Mesenchymal stem cell (in vitro differentiated cells and primary cell): ENCODE data around the gene PEX3.

Experiments
- DNase-seq: peaks from one replicate; pipeline ENCODE4 v3.0.0-alpha.2; 2013
- H2AFZ ChIP-seq: one replicate; pipeline ENCODE4 v1.6.1; 2013; ENCODE audit warnings: low read depth, mild to moderate bottlenecking, control low read depth, inconsistent platforms, low read length, moderate library complexity
- H2AK5ac ChIP-seq: 2 replicates; pipeline ENCODE4 v1.6.1; 2013; ENCODE audit warnings: low read length, moderate library complexity, mild to moderate bottlenecking, inconsistent platforms; ENCODE audit not compliant: severe bottlenecking
- H2BK120ac ChIP-seq: one replicate; pipeline ENCODE4 v1.6.1; 2013; ENCODE audit warnings: low read depth, mild to moderate bottlenecking, inconsistent platforms, low read length, moderate library complexity
- H2BK12ac ChIP-seq, 2 experiments: one replicate each; pipeline ENCODE4 v1.6.1; 2013; ENCODE audit warnings: inconsistent platforms in 2 of 2, low read length in 2 of 2, mild to moderate bottlenecking in 2 of 2, moderate library complexity in 2 of 2, control low read depth in 1 of 2
- H2BK15ac ChIP-seq: one replicate; pipeline ENCODE4 v1.6.1; 2013; ENCODE audit warnings: mild to moderate bottlenecking, low read depth, inconsistent platforms; ENCODE audit not compliant: poor library complexity, severe bottlenecking
- H2BK5ac ChIP-seq: 2 replicates; pipeline ENCODE4 v1.6.1; 2013; ENCODE audit warnings: low read depth, mild to moderate bottlenecking, low read length, control low read depth, inconsistent platforms; ENCODE audit not compliant: poor library complexity, severe bottlenecking
- H3K14ac ChIP-seq, 2 experiments: one replicate each; pipeline ENCODE4 v1.6.1; 2013; ENCODE audit warnings: inconsistent platforms in 2 of 2, low read length in 2 of 2, control low read depth in 1 of 2, mild to moderate bottlenecking in 1 of 2, moderate library complexity in 1 of 2
- H3K18ac ChIP-seq, 2 experiments: one replicate each; pipeline ENCODE4 v1.6.1; 2013; ENCODE audit warnings: inconsistent platforms in 2 of 2, low read length in 2 of 2, control low read depth in 1 of 2, low read depth in 1 of 2, mild to moderate bottlenecking in 1 of 2
- H3K23ac ChIP-seq, 2 experiments: one replicate each; pipeline ENCODE4 v1.6.1; 2013; ENCODE audit warnings: inconsistent platforms in 2 of 2, low read length in 2 of 2, mild to moderate bottlenecking in 2 of 2, moderate library complexity in 2 of 2, control low read depth in 1 of 2
- H3K27ac ChIP-seq: 2 replicates; pipeline ENCODE4 v1.5.1; 2013; ENCODE audit warnings: mild to moderate bottlenecking, moderate library complexity, low read length, control low read depth, inconsistent platforms; ENCODE audit not compliant: poor library complexity, severe bottlenecking
- H3K27me3 ChIP-seq, 2 experiments: 2 replicates each; pipeline versions ENCODE4 v1.6.1 to v1.7.0; 2013; ENCODE audit warnings: low read length in 2 of 2, mild to moderate bottlenecking in 2 of 2, moderate library complexity in 2 of 2, control low read depth in 1 of 2, inconsistent platforms in 1 of 2; ENCODE audit not compliant: control insufficient read depth in 1 of 2, insufficient read depth in 1 of 2
- H3K36me3 ChIP-seq, 2 experiments: 2 replicates each; pipeline versions ENCODE4 v1.6.1 to v1.7.0; 2013; ENCODE audit warnings: low read length in 2 of 2, control low read depth in 1 of 2, inconsistent platforms in 1 of 2, low read depth in 1 of 2, mild to moderate bottlenecking in 1 of 2; ENCODE audit not compliant: insufficient read depth in 2 of 2, control insufficient read depth in 1 of 2
- H3K4ac ChIP-seq, 2 experiments: one replicate each; pipeline ENCODE4 v1.6.1; 2013; ENCODE audit warnings: inconsistent platforms in 2 of 2, low read length in 2 of 2, mild to moderate bottlenecking in 2 of 2, moderate library complexity in 2 of 2, control low read depth in 1 of 2, low read depth in 1 of 2
- H3K4me1 ChIP-seq: 2 replicates; pipeline ENCODE4 v1.6.1; 2013; ENCODE audit warnings: low read depth, low read length, control low read depth; ENCODE audit not compliant: control insufficient read depth, insufficient read depth
- H3K4me2 ChIP-seq: 2 replicates; pipeline ENCODE4 v1.6.1; 2013; ENCODE audit warnings: low read length, mild to moderate bottlenecking, inconsistent platforms; ENCODE audit not compliant: poor library complexity, severe bottlenecking
- H3K4me3 ChIP-seq, 2 experiments: 2 replicates each; pipeline versions ENCODE4 v1.5.1 to v1.7.0; 2013; ENCODE audit warnings: low read length in 2 of 2, mild to moderate bottlenecking in 2 of 2, control low read depth in 1 of 2, low read depth in 1 of 2; ENCODE audit not compliant: insufficient read depth in 1 of 2
- H3K79me1 ChIP-seq: replicated peaks from 2 replicates; pipeline ENCODE4 v1.6.1; 2013; ENCODE audit warnings: mild to moderate bottlenecking, control low read depth, low read length, inconsistent platforms; ENCODE audit not compliant: poor library complexity, severe bottlenecking
- H3K9ac ChIP-seq: 2 replicates; pipeline ENCODE4 v1.7.0; 2013; ENCODE audit warnings: mild to moderate bottlenecking, low read length, moderate library complexity
- H3K9me3 ChIP-seq: 2 replicates; pipeline ENCODE4 v1.7.0; 2013; ENCODE audit warnings: mild to moderate bottlenecking, low read length; ENCODE audit not compliant: control insufficient read depth
- H4K8ac ChIP-seq: one replicate; pipeline ENCODE4 v1.6.1; 2013; ENCODE audit warnings: inconsistent platforms, mild to moderate bottlenecking, low read length, moderate library complexity
- H4K91ac ChIP-seq: one replicate; pipeline ENCODE4 v1.6.1; 2013; ENCODE audit warnings: mild to moderate bottlenecking, low read length, inconsistent platforms
- WGBS: methylation state at CpG from one replicate; pipeline ENCODE4 v1.1.7; 2013; ENCODE audit warnings: mixed read lengths; 5-methylcytosine and 5-hydroxymethylcytosine counted together

The PEX3 gene

DNA sequence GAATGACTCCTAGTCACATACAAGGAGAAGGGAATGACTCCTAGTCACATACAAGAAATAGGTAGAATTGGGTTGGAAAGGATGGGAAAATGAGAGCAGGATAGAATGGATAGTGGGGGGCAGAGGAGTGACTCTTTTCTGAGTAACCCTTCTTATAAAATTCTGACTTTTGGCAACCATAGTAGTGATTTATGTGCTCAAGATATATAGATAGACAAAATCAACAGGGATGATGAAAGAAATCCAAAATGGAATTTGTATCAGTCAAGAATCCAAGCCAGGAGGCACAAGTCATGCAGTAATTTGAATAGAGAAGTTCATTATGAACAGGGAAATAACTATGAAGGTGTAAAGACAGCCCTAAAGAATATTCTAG, 41.8 kb upstream of the PEX3 start:
- no peak overlapping the region for H2AK5ac ChIP-seq
- H4K8ac ChIP-seq = no peak overlapping the region
- H3K4me1 ChIP-seq = peaks cover 5% of the 10 kb centered on the region
- no peak overlapping the region for H3K9ac ChIP-seq
- no peak overlapping the region for H4K91ac ChIP-seq
- H3K27ac ChIP-seq = no peak overlapping the region
- no peak overlapping the region for H3K14ac ChIP-seq
- H3K9me3 ChIP-seq = no peaks in the 10 kb centered on the region
- H3K18ac ChIP-seq = no peak overlapping the region
- H3K79me1 ChIP-seq = no peaks in the 10 kb centered on the region
- H2AFZ ChIP-seq = no peak overlapping the region
- no peak overlapping the region for H3K23ac ChIP-seq
- no peak overlapping the region for H2BK5ac ChIP-seq
- no peak overlapping the region for H3K4ac ChIP-seq
- no peak for DNase-seq
- H2BK15ac ChIP-seq = no peak overlapping the region
- no peak overlapping the region for H3K4me3 ChIP-seq
- no peak overlapping the region for H2BK120ac ChIP-seq
- no peak overlapping the region for H2BK12ac ChIP-seq
- H3K4me2 ChIP-seq = no peak overlapping the region
- no peaks in the 10 kb centered on the region for H3K36me3 ChIP-seq
- no peaks in the 10 kb centered on the region for H3K27me3 ChIP-seq

- WGBS = 86% methylated on average over 1 of the region's 1 CpG
- Histone ChIP-seq H3K4me1 (peaks cover 5% of the 10 kb centered on the region), H2AK5ac (no peak overlapping the region), H2BK12ac (no peak overlapping the region), H3K27ac (no peak overlapping the region), H3K18ac (no peak overlapping the region), H2BK120ac (no peak overlapping the region), H3K79me1 (no peaks in the 10 kb centered on the region), H3K4me2 (no peak overlapping the region), H2AFZ (no peak overlapping the region), H2BK15ac (no peak overlapping the region), H3K27me3 (no peaks in the 10 kb centered on the region), H3K4me3 (no peak overlapping the region), H2BK5ac (no peak overlapping the region), H3K23ac (no peak overlapping the region), H3K36me3 (no peaks in the 10 kb centered on the region), H3K4ac (no peak overlapping the region), H3K9me3 (no peaks in the 10 kb centered on the region), H4K8ac (no peak overlapping the region), H3K14ac (no peak overlapping the region), H4K91ac (no peak overlapping the region), H3K9ac (no peak overlapping the region)
- DNase-seq = no peak
These were observed 39.7 kb upstream of the PEX3 start for GRCh38 chr6:143410859-143411270.

GRCh38 chr6:143414769-143415168, 35.8 kb upstream of the PEX3 start:
- H4K8ac ChIP-seq = no peak overlapping the region
- no peak overlapping the region for H2BK15ac ChIP-seq
- H3K27ac ChIP-seq = no peak overlapping the region
- H2BK5ac ChIP-seq = no peak overlapping the region
- no peak overlapping the region for H3K14ac ChIP-seq
- H3K4ac ChIP-seq = no peak overlapping the region
- H2BK12ac ChIP-seq = no peak overlapping the region
- no peaks in the 10 kb centered on the region for H3K79me1 ChIP-seq
- no peaks in the 10 kb centered on the region for H3K36me3 ChIP-seq
- no peak overlapping the region for H3K4me2 ChIP-seq
- no peaks in the 10 kb centered on the region for H3K9me3 ChIP-seq
- no peak overlapping the region for H3K4me3 ChIP-seq
- H3K9ac ChIP-seq = no peak overlapping the region
- H3K23ac ChIP-seq = no peak overlapping the region
- WGBS = 73% methylated on average over 2 of the region's 3 CpGs
- H2BK120ac ChIP-seq = no peak overlapping the region
- H2AK5ac ChIP-seq = no peak overlapping the region
- no peak overlapping the region for H3K18ac ChIP-seq
- no peak for DNase-seq
- H2AFZ ChIP-seq = no peak overlapping the region
- no peaks in the 10 kb centered on the region for H3K27me3 ChIP-seq
- H3K4me1 ChIP-seq = no peaks in the 10 kb centered on the region
- H4K91ac ChIP-seq = no peak overlapping the region

- H2BK15ac ChIP-seq = no peak overlapping the region
- H3K4me2 ChIP-seq = no peak overlapping the region
- H2BK120ac ChIP-seq = no peak overlapping the region
- H2BK12ac ChIP-seq = no peak overlapping the region
- no peak overlapping the region for H3K9ac ChIP-seq
- H3K4me1 ChIP-seq = no peaks in the 10 kb centered on the region
- 83% methylated on average over 5 of the region's 6 CpGs for WGBS
- no peak overlapping the region for H3K23ac ChIP-seq
- no peak overlapping the region for H2BK5ac ChIP-seq
- H3K4ac ChIP-seq = no peak overlapping the region
- H4K91ac ChIP-seq = no peak overlapping the region
- no peaks in the 10 kb centered on the region for H3K9me3 ChIP-seq
- DNase-seq = no peak
- H4K8ac ChIP-seq = no peak overlapping the region
- H3K79me1 ChIP-seq = no peaks in the 10 kb centered on the region
- H2AK5ac ChIP-seq = no peak overlapping the region
- H3K27ac ChIP-seq = no peak overlapping the region
- H3K14ac ChIP-seq = no peak overlapping the region
- H3K4me3 ChIP-seq = no peak overlapping the region
- H3K27me3 ChIP-seq = no peaks in the 10 kb centered on the region
- H3K18ac ChIP-seq = no peak overlapping the region
- H2AFZ ChIP-seq = no peak overlapping the region
- no peaks in the 10 kb centered on the region for H3K36me3 ChIP-seq
These were observed 31.1 kb upstream of the PEX3 start for GRCh38 chr6:143419526-143419925.
